HG02970 (cell line): ENCODE data around the gene PLAU.
"Not testable (repeated sequence)": the region's sequence is repeated elsewhere in the genome, so short reads cannot be mapped to it uniquely, and the experiment has no call there.

Experiments used
- ATAC-seq: cut with Tn5 transposase; IDR thresholded peaks from one replicate; pipeline ENCODE4 v1.9.1; 2021; ENCODE audit warnings: mild to moderate bottlenecking, moderate library complexity, moderate number of reproducible peaks; ENCODE audit not compliant: unreplicated experiment, low FRiP score

Gene PLAU

DNA sequence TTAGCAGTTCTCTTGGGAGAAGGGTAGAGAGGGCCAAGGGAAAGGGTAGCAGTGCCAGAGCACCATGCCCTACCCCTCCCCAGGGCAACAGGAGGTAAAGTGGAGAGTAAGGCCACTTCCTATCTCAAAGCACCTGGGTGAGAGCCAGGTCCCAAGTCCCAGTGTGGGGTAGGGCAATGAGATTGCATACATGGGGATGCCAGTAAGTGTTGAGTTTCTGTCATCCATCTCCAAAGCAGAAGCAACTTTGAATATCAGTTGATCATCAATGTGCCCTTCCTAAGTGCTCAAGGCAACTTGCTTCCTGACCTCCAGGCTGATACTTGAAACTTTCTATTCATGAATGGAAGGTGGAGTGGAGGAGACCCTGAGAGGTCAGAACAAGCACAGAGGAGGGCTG, 34.4 kb upstream of the PLAU start:
- no peak for ATAC-seq

DNA sequence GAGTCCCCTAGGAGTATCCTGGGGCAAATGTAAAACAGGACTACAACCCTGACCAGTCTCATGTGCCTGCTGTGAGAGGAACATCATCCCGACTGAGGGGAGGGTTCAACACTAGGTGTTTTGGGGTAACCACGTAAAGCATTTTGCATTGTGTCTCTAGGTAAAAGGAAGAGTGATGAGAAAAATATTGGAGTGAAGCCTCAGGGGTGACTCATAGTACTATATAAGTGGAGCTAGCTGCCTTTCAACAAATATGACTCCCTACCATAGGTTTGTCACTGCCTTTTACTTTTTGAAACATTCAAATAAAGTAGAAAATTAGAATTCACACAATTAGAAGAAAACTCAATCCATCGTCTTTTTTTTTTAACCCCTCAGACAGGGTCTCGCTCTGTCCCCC, 34.0 kb upstream of the PLAU start:
- ATAC-seq: no peak

DNA sequence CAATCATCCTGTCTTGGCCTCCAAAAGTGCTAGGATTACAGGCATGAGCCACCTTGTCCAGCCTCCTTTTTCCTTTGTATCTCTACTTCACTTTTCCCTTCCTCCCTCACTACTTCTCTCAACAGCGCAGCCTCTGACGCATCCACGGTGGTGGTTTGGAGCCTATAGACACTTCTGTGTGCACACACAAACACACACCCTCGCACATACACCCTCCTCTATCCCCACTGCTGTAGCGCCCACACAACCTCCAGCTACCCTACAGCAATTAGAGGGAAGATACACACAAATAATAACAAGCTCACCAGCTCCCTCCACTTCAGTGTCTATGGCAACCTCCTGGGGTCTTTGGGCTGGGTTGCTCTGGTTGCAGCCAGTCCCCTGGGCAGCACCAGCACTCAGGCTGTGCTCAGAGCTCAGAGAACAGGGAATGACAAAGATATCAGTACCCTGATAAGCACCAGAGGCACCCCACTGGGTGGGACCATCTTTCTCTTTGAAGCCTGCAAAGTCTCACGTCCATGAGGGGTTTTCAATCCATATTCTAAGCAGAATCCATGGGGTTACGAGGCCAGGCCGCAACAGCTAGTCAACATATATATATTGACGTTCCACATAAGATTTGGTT, 33.3 kb upstream of the PLAU start:
- ATAC-seq: no peak

DNA sequence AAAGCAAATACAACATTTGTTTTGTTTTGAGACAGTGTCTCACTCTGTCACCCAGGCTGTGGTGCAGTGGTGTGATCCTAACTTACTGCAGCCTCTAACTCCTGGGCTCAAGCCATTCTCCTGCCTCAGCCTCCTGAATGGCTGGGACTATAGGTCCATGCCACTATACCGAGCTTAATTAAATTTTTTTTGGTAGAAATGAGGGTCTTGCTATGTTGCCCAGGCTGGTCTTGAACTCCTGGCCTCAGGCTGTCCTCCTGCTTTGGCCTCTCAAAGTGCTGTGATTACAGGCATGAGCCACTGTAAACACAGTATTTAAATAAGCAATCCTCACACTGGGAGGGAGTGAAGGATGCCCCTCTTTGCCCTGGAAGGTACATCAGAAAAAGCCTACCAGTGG, 32.6 kb upstream of the PLAU start:
- ATAC-seq: no peak

DNA sequence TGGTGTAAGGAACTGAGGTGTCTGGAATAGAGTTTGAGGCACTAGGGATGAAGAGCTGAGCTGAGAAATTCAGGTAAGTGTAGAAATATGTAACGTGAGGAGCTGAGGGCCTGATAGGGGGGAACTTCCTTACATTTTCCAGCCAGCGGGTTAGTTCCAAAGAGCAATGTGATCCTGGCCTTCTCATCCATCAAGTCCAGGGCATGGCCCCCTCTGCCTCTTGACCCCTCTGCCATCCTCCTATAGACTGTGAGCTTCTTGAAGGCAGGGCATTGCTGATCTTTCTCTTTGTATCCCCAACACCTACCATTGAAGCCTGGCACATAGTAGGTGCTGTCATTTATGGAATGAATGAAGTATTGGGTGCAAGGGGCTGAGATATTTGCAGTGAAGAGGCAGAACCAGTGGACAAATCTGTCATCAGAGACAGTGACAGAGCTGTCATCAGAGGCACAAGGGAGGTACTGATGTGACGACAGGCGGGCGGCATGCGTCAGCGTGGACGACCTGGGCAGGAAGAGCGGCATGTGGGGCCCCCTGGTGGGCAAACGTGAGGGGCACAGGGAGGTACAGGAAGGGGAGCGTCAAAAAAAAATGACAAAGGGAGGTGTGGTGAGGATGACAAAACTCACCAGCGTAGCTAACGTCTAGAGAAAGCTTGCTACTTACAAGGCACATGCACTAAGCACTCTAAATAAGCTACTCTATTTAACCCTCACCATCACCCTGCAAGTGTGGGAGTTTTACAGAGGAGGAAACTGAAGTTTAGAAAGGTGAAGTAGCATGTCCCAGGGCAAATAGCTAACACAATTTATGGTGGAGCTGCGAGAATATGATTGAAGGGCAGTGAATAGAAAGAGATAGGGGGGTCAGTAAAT, 31.4 kb upstream of the PLAU start:
- peak; percentile 57 for ATAC-seq

DNA sequence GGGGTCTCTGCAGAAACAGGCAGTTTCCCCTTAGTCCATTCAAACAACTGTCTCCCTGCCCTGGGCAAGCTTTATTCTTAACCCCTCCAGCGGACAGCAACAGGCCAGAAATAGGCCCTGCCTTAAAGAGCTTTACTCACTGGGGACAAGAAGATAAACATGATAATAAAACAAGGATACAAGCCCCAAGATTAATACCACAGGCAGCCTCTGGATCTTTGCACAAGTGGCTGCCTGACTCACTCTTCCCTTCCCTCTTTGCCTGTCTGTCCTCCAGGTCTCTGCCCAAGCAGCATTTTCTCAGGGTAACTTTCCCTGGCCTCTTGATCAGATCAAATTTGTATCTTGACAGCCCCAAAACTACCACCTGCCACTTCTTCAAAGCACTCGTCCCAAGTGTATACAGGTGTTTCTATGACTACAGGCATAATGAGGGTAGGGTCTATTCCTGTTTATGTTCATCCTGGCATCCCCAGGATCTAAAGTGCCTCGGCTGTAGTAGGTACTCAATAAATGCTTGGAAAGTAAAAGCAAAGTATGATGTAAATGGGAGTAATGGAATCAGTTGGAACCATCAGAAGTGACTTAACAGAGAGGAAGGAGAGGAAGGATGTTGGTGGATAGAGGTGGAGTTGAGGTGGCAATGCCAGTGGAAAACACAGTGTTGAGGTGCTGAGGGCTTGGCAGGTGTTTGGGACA, 29.6 kb upstream of the PLAU start:
- no peak for ATAC-seq

DNA sequence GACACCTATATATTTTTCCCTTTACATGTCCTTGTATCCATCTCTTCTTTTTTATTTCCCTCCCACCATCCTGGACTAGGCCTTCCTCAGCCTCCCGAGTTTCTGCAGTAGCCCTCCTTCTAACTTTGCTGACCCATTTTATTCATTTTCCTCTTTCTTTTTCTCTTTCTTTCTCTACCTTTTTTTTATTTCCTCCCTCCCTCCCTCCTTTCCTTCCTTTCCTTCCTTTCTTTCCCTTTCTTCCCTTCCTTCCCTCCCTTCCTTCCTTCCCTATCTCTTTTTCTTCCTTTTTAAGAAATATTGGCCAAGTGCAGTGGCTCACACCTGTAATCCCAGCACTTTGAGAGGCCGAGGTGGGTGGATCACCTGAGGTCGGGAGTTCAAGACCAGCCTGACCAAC, 26.9 kb upstream of the PLAU start:
- ATAC-seq: no peak

DNA sequence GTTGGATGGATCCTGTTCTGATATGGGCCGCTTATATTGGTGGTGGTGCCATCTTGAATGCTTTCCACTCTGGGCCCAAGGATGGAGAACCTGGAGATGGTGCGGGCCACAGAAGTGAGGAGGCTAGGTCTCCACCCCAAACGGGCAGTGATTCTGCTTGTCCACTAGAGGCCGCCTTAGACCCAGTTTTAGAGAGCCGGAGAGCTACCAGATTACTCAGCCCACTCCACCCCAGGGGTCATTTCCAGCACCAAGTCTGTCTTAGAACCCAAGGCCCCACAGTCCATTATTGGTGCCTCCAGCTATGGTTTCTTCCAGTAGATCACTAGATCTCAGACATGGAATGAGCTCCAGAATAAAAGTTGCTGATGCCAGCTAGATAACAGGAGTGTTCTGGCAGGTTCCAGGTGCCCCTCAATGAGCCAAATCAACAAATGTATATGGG, 24.8 kb upstream of the PLAU start:
- ATAC-seq: peak; percentile 56

DNA sequence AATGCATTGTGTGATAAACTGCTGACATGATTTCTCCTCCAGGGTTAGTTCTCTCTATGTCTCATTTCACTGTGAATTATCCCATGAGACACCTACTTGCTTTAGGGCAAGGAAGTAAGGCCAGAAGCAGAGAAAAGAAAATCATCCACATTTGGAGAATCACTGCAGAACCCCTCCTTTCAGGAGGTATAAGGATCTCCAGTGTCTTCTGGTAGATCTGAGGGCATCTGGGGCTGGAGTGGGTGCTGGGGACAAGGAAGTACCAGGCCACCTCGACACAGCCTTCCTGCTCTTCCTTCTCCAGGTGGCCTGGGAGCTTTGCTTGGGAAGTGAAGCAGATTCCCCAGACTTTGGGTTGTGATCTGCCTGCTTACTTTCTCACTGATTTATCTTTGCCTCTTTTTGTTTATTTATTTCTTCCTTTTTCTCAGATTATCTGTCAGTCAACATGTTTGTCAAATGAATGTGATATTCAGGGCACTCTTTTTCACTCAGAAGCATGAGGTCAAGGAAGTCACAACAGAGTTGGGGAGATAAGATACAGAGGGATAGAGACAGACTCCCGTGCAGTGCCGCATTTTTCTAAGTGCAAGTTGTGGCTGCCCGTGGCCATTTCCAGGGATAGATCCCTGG, 24.2 kb upstream of the PLAU start:
- no peak for ATAC-seq

DNA sequence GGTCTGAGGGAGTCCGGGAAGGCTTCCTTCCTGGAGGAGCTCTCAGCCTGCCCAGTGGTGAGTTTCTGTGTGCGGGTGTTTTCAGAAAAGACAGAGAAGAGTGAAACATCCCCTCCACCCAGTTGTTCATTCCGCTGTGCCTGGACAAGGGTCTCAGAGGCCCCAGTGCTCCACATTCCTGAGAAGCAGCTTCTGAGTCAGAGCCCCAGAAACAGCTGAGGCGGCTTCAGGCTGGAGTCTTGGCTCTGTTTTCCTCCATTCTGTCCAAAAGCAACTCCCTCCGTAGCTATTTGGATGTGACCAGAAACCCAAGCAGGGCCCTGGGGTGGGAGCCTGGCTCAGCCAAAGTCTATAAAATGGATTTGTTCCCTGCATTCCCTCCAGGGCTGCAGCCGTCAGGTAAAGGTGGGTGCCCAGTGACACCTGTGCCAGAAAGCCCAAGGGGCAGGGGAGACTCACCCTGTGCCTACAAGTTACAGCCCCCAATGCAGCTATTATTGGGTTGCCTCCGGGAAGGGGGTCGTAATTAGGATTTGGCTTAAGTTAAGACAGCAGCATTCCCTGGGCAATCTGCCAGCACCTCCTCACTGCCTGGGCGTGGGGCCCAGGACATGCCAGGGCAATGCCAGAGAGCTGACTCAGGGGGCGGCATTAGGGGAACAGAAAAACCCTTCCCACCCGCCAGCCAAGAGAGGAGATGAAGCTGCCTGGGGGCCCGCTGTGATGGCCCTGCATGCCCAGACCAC, 23.5 kb upstream of the PLAU start:
- no peak for ATAC-seq

DNA sequence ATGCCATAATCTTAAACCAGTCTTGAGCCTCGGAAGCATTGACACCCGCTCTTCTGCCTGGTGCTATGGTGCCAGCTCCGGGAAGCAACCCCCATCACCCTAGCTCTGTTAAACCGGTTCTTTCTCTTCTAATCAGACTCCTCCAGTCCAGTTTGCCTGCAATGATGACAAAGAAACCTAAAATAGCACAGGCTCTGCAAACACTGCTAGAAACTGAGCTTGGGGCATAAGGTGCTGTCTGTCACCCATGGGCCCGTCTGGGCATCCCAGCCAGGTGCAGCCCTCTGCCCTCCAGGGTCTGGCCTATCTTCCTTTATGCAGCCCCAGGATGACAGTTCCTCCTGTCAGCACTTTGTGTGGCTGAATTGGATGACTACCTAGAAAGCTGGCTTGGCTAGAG, 22.4 kb upstream of the PLAU start:
- ATAC-seq: no peak

DNA sequence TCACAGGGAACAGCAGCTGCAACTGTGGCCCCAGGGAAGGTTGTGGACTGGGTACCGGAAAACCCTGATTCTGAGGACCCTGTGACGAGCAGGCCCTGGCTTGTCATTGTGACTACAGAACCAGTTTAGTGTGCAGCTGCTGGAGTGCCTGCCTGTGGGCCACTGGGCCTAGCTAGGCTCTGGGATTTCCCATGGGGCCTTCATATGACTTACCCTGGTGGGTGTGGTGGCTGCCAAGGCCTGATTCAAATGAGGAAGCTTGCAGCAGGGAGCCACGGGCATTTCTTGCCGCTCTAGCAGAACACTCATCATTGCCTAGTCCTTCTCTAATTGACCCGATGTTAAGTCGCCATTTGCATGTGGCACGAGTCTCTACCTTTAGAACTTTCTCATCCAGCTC, 21.9 kb upstream of the PLAU start:
- no peak for ATAC-seq

DNA sequence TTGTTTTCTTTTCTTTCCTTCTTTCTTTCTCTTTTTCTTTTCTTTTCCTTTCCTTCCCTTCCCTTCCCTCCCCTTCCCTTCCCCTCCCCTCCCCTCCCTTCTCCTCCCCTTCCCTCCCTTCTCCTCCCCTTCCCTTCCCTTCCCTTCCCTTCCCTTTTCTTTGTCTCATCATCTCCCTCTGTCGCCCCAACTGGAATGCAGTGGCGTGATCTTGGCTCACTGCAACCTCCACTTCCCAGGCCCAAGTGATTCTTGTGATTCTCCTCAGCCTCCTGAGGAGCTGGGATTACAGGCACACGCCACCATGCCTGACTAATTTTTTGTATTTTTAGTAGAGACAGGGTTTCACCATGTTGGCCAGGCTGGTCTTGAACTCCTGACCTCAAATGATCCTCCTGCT, 21.5 kb upstream of the PLAU start:
- not testable (repeated sequence) for ATAC-seq

DNA sequence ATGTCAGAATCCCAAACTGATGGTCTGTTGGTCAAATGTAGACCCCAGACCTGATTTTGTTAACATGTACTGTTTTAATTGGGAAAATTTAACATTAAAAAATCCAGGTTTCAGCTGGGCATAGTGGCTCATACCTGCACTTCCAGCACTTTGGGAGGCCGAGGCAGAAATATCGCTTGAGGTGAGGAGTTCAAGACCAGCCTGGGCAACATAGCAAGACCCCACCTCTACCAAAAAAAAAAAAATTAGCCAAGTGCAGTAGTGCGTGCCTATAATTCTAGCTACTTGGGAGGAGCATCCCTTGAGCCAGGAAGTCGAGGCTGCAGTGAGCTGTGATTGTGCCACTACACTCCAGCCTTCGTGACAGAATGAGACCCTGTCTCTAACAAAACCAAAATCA, 20.7 kb upstream of the PLAU start:
- no peak for ATAC-seq

DNA sequence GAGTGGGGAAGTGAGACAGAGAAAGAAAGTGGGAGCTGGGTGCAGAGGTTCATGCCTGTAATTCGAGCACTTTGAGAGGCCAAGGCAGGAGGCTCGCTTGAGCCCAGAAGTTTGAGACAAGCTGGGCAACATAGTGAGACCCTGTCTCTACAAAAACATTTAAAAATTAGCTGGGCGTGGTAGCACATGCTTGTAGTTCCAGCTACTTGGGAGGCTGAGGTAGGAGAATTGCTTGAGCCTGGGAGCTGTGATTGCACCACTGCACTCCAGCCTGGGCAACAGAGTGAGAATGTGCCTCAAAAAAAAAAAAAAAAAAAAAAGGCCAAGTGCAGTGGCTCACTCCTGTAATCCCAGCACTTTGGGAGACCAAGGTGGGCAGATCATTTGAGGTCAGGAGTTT, 20.1 kb upstream of the PLAU start:
- ATAC-seq: not testable (repeated sequence)

DNA sequence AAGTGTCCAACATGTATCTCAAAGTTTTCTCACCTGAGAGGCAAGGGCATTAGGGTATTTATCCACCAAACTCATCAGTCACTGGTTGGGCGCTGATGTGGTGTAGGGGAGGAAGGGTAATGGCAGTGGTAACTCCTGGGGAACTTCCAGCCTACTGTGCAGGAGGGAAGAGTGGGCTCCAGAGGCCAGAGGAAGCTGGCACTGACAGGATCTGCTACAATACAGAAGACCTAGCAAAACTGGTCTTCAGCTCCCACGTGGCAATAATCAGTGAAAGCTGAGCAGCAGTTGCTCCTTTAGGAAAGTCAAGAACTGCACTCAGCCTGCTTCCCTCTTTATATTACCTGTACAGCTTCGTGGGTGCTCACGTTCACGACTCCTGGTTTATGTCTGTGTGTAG, 19.4 kb upstream of the PLAU start:
- ATAC-seq: no peak

DNA sequence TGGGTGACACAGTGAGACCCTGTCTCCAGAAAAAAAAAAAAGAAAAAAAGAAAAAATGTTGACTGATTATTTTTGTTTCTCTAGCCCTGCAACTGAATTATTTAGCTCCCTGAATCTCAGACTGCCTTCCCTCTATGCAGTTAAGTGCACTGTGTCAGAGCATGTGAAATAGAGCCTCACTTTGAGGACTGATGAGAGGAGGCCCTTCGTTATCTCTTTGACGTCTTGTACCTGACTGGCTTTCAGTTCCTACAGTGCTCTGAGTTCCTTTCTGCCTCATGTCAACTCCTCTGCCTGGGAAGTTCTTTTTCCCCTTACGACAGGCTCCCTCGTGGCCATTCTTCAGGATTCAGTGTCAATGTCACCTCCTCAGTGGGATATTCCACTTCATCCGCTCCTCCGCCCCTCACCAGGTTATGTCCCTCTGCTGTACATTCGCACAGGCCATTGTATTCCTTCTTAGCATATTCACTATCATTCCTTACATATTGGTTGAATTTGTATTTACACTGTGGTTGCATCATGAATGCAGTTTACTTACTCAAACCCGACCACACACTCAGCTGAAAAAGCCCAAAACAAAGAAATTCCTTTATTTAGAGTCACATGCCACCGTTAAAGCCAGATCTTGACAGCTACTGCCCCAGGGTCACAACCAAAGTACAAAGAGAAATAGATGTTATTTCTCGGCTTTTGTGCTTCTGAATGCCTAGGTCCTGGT, 18.5 kb upstream of the PLAU start:
- ATAC-seq: no peak

DNA sequence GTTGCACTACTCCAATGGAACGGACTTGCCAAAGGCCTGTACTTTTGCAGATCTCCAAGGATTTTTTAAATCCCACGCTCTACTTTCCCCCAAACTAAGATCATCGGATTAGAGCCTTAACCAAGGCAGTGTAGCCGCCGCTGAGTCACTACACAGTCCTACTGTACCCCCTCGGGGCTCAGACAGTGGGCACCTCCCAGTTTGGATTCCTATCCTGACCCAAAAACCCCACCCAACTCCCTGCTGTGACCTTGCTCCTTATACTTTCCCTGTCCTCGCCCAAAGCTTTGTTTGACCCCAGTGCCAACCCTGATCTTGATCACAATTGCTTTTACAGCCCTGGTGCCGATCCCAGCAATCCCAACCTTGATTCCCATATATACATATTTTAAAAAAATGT, 17.5 kb upstream of the PLAU start:
- ATAC-seq: no peak

DNA sequence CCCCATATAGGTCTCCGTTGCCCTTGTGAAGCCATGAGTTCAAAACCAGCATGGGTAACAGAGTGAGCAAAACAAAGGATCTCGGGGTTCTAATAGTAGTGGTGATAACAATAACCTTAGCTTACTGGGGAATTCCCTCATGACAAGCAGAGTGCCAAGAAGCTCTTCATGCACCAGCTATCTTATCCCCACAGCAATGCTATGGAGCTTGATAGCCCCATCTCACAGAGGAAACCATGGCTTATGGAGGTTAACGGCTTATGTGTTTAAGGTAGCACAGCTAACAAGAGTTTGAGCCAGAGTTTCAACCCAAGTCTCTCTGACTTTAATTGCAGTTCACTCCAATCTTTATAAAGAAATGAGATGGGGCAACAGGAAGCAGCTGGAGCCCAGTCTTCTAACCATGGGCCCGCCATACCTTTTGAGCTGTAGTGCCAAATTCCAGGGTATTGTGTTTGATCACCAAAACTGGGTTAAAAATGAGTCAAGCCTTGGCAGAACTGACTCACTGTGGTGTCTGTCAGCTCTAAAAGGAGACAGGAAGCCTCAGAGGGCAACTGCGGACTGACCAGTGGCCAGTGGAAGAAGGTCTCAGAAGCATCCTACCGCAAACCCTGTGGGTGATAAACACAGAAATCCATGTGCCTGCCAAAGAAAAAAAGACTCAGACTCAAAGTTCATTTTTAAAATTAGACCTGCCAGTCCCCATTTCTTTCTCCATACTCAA, 16.5 kb upstream of the PLAU start:
- ATAC-seq: no peak
